BLaER1 (cell line): ENCODE measurements around the gene UBASH3A.

Experiments
- H3K27ac ChIP-seq: shearing (Covaris generic); formaldehyde crosslinking; 2 replicates; pipeline ENCODE4 v1.8.1; 2022
- H3K27me3 ChIP-seq: shearing (Covaris generic); formaldehyde crosslinking; 2 replicates; pipeline ENCODE4 v1.8.1; 2022
- H3K36me3 ChIP-seq: shearing (Covaris generic); formaldehyde crosslinking; 2 replicates; pipeline ENCODE4 v1.8.1; 2022
- H3K4me1 ChIP-seq: shearing (Covaris generic); formaldehyde crosslinking; 2 replicates; pipeline ENCODE4 v1.8.1; 2022
- H3K4me2 ChIP-seq: shearing (Covaris generic); formaldehyde crosslinking; 2 replicates; pipeline ENCODE4 v1.8.1; 2022
- H3K4me3 ChIP-seq: shearing (Covaris generic); formaldehyde crosslinking; 2 replicates; pipeline ENCODE4 v1.8.1; 2022
- H3K9ac ChIP-seq: shearing (Covaris generic); formaldehyde crosslinking; 2 replicates; pipeline ENCODE4 v1.8.1; 2022
- H3K9me3 ChIP-seq: shearing (Covaris generic); formaldehyde crosslinking; 2 replicates; pipeline ENCODE4 v1.8.1; 2022
- H4K20me1 ChIP-seq: shearing (Covaris generic); formaldehyde crosslinking; 2 replicates; pipeline ENCODE4 v1.8.1; 2022
- Cebpa-rat ChIP-seq: shearing (Covaris generic); IDR thresholded peaks from 2 replicates; pipeline ENCODE4 v1.8.1; 2022

The UBASH3A gene

DNA sequence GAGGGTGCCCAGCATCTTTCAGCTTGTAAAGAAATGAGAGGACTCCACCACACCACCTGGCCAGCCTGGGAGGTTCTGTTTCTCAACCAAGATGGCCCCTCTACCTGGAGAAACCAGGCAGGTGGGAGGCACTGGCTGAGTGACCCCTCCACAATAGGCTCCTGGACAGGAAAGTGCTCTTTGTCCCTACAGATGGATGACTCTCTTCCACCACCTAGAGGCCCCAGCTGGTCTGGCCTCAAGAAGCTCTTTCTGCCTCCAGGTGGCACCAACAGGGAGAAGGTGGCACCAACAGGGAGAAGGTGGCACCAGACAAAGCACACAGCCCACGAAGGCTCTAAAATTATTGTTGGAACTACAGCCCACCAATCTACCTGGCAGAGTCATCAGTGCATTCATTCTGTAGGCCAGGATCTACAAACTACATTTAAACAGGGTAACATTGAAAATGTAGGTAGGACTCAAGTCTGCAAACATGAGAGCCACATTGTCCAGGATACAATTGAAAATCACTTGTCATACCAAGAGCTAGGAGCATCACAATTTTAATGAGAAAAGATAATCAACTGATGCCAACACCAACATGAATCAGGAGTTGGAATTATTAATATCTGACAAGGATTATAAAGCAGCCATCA lies 22.2 kb upstream of the UBASH3A start:
- H3K9me3 ChIP-seq: peaks cover 26% of the 10 kb centered on the region
- H3K27ac ChIP-seq: no peak overlapping the region
- H3K4me2 ChIP-seq: no peak overlapping the region
- no peak overlapping the region for H3K9ac ChIP-seq
- H3K4me1 ChIP-seq: peaks cover 69% of the 10 kb centered on the region
- no peaks in the 10 kb centered on the region for H4K20me1 ChIP-seq
- H3K27me3 ChIP-seq: no peaks in the 10 kb centered on the region
- peaks cover 10% of the 10 kb centered on the region; the same call in 1 of the 2 replicates for H3K36me3 ChIP-seq
- no peak for TF ChIP-seq Cebpa-rat
- no peak overlapping the region for H3K4me3 ChIP-seq

DNA sequence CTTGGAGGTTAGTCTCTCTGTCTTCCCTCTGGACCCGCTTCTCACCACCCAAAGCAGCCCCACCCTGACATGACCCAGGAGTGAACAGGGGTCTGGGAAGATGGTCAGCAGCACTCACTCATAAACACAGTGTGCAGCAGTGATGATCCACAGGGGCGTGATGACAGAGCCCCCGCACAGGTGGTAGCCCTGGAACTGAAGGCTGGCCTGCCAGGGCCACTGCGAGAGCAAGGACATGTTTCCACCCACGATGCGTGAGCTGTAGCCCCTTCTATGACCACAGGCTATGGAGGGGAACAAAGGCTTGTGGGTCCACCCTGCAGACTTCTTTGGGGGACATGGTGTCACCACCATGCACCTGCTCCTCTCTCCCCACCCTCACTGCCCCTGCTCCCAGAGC lies 20.8 kb upstream of the UBASH3A start:
- Histone ChIP-seq H3K9me3 (peaks cover 26% of the 10 kb centered on the region), H3K4me2 (peak overlapping the region; percentile 79; the same call in 1 of the 2 replicates), H3K27me3 (no peaks in the 10 kb centered on the region), H3K36me3 (peaks cover 10% of the 10 kb centered on the region; the same call in 1 of the 2 replicates), H3K27ac (no peak overlapping the region), H3K4me1 (peaks cover 78% of the 10 kb centered on the region), H4K20me1 (no peaks in the 10 kb centered on the region), H3K4me3 (no peak overlapping the region), H3K9ac (no peak overlapping the region)
- TF ChIP-seq Cebpa-rat: no peak

DNA sequence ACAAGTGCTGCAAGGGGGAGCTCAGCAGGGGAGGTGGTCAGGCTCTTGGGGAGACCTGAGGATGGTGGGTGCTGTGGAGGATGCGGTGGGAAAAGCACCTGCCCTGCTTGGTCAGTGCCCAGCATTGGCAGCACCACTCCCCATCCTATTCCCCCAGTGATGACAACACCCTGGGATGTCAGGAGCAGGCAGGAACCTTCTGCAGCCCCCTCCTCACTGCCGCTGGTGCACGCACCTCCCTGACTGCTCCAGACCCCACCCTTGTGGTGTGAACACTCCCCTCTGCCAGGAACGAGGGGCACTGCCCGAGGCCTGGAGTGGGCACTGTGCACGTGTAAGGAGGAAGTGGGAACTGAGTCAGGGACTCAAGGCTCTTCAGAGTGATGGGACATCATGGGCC lies 20.4 kb upstream of the UBASH3A start:
- Histone ChIP-seq H3K4me3 (no peak overlapping the region), H4K20me1 (no peaks in the 10 kb centered on the region), H3K9ac (no peak overlapping the region), H3K27me3 (no peaks in the 10 kb centered on the region), H3K4me2 (peak overlapping the region; percentile 79), H3K9me3 (peaks cover 26% of the 10 kb centered on the region), H3K27ac (no peak overlapping the region), H3K36me3 (peaks cover 10% of the 10 kb centered on the region; the same call in 1 of the 2 replicates), H3K4me1 (peaks cover 80% of the 10 kb centered on the region)
- TF ChIP-seq Cebpa-rat: no peak

DNA sequence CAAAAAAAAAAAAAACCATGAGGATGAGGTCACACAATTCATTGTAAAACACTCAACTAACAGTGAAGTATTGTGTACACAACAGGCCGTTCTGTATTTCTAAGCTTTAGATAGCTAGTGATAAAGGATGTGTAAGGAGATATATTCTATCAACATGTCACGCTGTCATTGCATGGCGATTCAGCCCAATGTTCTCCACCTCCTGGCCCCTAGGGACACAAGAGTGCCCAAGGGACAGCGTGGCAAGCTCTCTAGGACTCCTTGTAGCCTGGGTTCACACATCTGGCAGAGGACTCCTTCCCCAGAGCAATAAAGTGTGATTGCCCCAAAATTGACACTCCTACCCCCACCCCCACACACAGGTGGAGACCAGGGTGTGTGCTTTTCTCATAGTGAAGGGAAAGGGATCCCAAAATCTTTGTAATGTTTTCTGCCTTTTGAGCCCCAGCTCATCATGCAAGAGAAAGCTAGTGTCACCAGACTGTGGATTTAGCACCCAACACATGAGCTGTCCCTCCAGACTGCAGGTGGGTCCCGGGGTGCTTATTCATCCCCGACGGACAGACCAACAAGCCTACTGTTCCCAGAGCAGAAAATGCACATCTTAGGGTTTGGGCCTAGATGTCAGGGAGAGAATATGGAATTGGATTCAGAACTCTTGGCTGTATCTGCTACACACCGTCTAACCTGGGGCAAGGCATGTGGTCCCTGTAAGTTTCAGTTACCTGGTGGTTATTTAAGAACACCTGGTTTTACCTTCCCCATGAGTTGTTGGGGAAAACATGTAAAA lies 19.4 kb upstream of the UBASH3A start:
- Histone ChIP-seq H3K27ac (peak overlapping the region; percentile 35; the same call in 1 of the 2 replicates), H3K4me2 (peak overlapping the region; percentile 79), H3K4me3 (no peak overlapping the region), H3K27me3 (no peaks in the 10 kb centered on the region), H4K20me1 (no peaks in the 10 kb centered on the region), H3K36me3 (peaks cover 10% of the 10 kb centered on the region; the same call in 1 of the 2 replicates), H3K9me3 (peaks cover 26% of the 10 kb centered on the region), H3K9ac (no peak overlapping the region; the same call in 1 of the 2 replicates), H3K4me1 (peaks cover 80% of the 10 kb centered on the region)
- no peak for TF ChIP-seq Cebpa-rat

DNA sequence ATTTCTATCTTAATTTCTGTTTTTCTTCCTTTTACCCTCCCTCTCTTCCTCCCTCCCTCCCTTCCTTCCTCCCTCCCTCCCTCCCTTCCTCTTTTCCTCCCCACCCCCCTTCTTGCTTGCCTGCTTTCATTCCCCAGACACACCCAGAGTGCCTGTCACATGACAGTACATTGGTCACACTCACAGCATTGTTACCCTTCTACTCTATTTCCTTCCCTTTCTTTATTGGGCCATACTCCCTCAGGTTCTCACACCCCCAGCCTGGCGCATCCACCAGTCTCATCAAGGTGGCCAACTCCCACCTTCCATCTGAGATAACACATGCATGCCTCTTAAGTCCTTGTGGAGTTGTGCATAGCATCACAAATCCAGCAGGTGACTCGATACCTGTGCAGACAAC lies 18.7 kb upstream of the UBASH3A start:
- Histone ChIP-seq H3K4me3 (no peak overlapping the region), H3K4me1 (peaks cover 80% of the 10 kb centered on the region), H3K4me2 (peak overlapping the region; percentile 79), H3K27ac (peak overlapping the region; percentile 27; the same call in 1 of the 2 replicates), H3K9me3 (peaks cover 26% of the 10 kb centered on the region), H3K9ac (no peak overlapping the region), H4K20me1 (no peaks in the 10 kb centered on the region), H3K27me3 (no peaks in the 10 kb centered on the region), H3K36me3 (peaks cover 10% of the 10 kb centered on the region; the same call in 1 of the 2 replicates)
- no peak for TF ChIP-seq Cebpa-rat

DNA sequence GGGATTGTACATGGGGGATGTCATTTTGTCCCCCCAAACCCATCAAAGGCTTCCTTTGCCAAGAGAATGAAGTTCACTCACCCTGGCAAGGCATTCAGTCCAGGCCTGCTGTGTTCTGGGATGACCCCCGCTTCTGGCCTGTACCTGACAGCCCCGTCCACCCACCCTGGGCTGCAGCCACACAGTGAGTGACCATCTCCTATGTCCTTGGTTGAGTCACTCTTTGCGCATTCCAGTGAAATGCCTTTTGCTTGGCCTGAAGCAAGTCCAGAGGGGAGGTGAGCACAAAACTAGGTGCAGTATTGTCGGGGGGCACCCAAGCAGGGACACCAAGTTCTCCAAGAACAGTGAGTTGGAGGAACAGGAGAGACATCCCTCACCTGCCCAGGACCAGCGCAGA lies 18.1 kb upstream of the UBASH3A start:
- Histone ChIP-seq H3K27me3 (no peaks in the 10 kb centered on the region), H3K4me1 (peaks cover 81% of the 10 kb centered on the region), H3K4me2 (peak overlapping the region; percentile 67), H3K36me3 (peaks cover 10% of the 10 kb centered on the region; the same call in 1 of the 2 replicates), H3K9me3 (peaks cover 26% of the 10 kb centered on the region), H3K4me3 (no peak overlapping the region), H3K27ac (peak overlapping the region; percentile 27), H4K20me1 (no peaks in the 10 kb centered on the region), H3K9ac (no peak overlapping the region)
- no peak for TF ChIP-seq Cebpa-rat

DNA sequence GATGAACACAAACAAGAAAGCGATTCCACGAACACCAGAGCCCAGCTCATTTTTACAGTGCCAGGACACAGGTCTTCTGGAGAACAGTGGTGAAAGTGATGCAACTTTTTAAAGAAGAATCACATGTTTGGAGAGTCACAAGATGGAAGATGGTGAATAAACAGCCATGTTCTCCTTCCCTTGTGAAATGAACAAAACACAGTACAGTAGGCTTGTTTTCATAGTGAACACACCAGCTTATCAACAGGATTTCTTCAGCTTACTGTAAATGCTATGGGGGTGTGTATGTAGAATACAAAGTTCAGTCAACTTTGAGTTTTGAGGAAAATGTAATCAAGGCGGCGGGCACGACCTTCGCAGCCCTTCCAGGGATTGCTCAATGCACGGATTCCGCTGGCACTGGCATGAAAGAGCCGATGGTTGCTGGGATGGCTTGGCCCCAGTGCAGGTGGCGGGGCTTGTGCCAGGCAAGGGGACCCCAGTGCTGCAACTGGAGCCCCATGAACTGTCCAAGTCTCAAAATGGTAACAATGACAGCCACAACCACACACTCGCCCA lies 17.6 kb upstream of the UBASH3A start:
- peaks cover 85% of the 10 kb centered on the region for H3K4me1 ChIP-seq
- TF ChIP-seq Cebpa-rat: no peak
- H3K9me3 ChIP-seq: peaks cover 26% of the 10 kb centered on the region
- no peaks in the 10 kb centered on the region for H3K27me3 ChIP-seq
- no peak overlapping the region for H3K9ac ChIP-seq
- H3K36me3 ChIP-seq: peaks cover 10% of the 10 kb centered on the region; the same call in 1 of the 2 replicates
- no peaks in the 10 kb centered on the region for H4K20me1 ChIP-seq
- peak overlapping the region; percentile 27; the same call in 1 of the 2 replicates for H3K27ac ChIP-seq
- no peak overlapping the region for H3K4me3 ChIP-seq
- peak overlapping the region; percentile 67 for H3K4me2 ChIP-seq

DNA sequence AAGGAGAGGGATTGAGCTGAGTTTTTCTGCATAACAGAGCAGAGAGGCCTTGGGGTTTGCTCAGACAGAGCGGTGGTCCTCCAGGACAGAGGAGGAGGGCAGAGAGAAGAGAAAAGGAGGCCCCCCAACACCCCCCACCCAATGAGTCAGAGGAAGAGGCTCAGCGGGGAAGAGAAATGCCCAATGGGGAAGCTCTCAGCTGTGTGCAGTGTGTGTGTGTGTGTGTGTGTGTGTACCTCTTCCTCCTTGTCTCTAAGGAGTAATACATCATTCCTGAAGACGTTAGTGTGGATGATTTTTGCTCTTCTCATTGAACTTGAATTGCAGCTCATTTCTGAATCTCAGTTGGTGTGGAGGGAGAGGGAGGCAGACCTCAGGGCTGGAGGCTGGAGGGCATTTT lies 16.5 kb upstream of the UBASH3A start:
- Histone ChIP-seq H3K4me2 (peak overlapping the region; percentile 76), H3K9ac (no peak overlapping the region), H3K4me3 (no peak overlapping the region), H3K36me3 (peaks cover 5% of the 10 kb centered on the region; the same call in 1 of the 2 replicates), H3K4me1 (peaks cover 96% of the 10 kb centered on the region), H4K20me1 (no peaks in the 10 kb centered on the region), H3K27ac (no peak overlapping the region), H3K27me3 (no peaks in the 10 kb centered on the region), H3K9me3 (peaks cover 16% of the 10 kb centered on the region)
- no peak for TF ChIP-seq Cebpa-rat

DNA sequence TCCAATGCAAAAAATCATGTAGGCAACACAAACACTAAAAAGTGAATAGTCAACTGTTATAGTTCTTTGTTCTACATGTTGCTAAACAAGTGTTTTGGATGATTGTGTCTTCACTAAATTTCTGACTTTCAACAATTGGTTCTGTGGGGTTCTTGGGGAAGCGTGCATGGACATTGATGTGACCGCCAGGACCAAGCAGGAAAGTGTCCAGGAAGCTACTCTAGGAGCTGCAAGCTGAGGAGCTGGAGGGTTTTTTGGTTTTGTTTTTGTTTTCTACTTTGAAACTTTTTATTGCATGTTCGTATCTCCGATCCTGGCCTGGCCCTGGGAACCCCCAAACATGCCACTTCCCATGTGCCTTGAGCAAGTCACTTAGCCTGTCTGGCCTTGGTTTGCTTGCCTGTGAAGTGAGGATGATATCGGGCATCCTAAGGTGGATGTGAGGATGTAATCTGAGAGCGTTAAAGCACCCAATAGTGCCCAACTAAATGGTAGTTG lies 15.8 kb upstream of the UBASH3A start:
- Histone ChIP-seq H3K4me1 (peaks cover 98% of the 10 kb centered on the region), H3K27me3 (no peaks in the 10 kb centered on the region), H4K20me1 (no peaks in the 10 kb centered on the region), H3K27ac (no peak overlapping the region), H3K4me2 (peak overlapping the region; percentile 76), H3K4me3 (no peak overlapping the region), H3K9me3 (peaks cover 8% of the 10 kb centered on the region), H3K36me3 (no peaks in the 10 kb centered on the region; the same call in 1 of the 2 replicates), H3K9ac (no peak overlapping the region)
- no peak for TF ChIP-seq Cebpa-rat
